HG02884 (cell line): ENCODE results near the gene SYNE1.

Source experiments
- ATAC-seq: cut with Tn5 transposase; IDR thresholded peaks from one replicate; pipeline ENCODE4 v1.9.1; 2021; ENCODE audit warnings: mild to moderate bottlenecking, moderate library complexity; ENCODE audit not compliant: unreplicated experiment

SYNE1 gene

GRCh38 chr6:152112491-152113261 is 524.5 kb downstream of the SYNE1 start:
- ATAC-seq = no peak

GRCh38 chr6:152110886-152111820 is 526.0 kb downstream of the SYNE1 start:
- no peak for ATAC-seq

- ATAC-seq = no peak
These were observed 529.2 kb downstream of the SYNE1 start for GRCh38 chr6:152107973-152108372.

GRCh38 chr6:152100183-152100618 is 537.0 kb downstream of the SYNE1 start:
- no peak for ATAC-seq

- ATAC-seq = no peak
These were observed 537.5 kb downstream of the SYNE1 start for GRCh38 chr6:152099446-152100182.

GRCh38 chr6:152098683-152099082 is 538.5 kb downstream of the SYNE1 start:
- ATAC-seq = no peak

- no peak for ATAC-seq
These were observed 540.2 kb downstream of the SYNE1 start for GRCh38 chr6:152096863-152097496.

- ATAC-seq = no peak
These were observed 542.1 kb downstream of the SYNE1 start for GRCh38 chr6:152094992-152095592.

- ATAC-seq = no peak
These were observed 542.9 kb downstream of the SYNE1 start for GRCh38 chr6:152094276-152094675.

GRCh38 chr6:152093711-152094110 is 543.5 kb downstream of the SYNE1 start:
- ATAC-seq = no peak

- ATAC-seq = no peak
These were observed 545.3 kb downstream of the SYNE1 start for GRCh38 chr6:152091851-152092341.

GRCh38 chr6:152091201-152091600 is 546.0 kb downstream of the SYNE1 start:
- ATAC-seq = no peak

- ATAC-seq = no peak
These were observed 547.2 kb downstream of the SYNE1 start for GRCh38 chr6:152089992-152090391.

GRCh38 chr6:152087701-152088100 is 549.5 kb downstream of the SYNE1 start:
- no peak for ATAC-seq

GRCh38 chr6:152087096-152087495 is 550.1 kb downstream of the SYNE1 start:
- no peak for ATAC-seq

GRCh38 chr6:152086223-152086873 is 550.8 kb downstream of the SYNE1 start:
- ATAC-seq = no peak

- ATAC-seq = no peak
These were observed 551.7 kb downstream of the SYNE1 start for GRCh38 chr6:152085451-152085921.

GRCh38 chr6:152078804-152079203 is 558.4 kb downstream of the SYNE1 start:
- ATAC-seq = no peak

GRCh38 chr6:152078001-152078400 is 559.2 kb downstream of the SYNE1 start:
- no peak for ATAC-seq
